Breast epithelium (tissue), 4 donors: Measurements from ENCODE around the gene ZBTB40. TPM values are rescaled to one million over a fixed set of nuclear protein-coding genes. Genes with fewer than 3 reads are reported as not detected.

Source experiments
- DNase-seq, 2 donors: peaks; one replicate each; pipeline ENCODE4 v3.0.0-alpha.2; 2019; ENCODE audit warnings: low spot score in 2 of 2
- H3K27ac ChIP-seq, 2 donors: fragments of 200-600 bp; sonication (generic) in 1 of 2; one replicate each; pipeline ENCODE4 v1.5.1; 2016 to 2019; ENCODE audit warnings: mild to moderate bottlenecking in 1 of 2
- H3K27me3 ChIP-seq, 2 donors: fragments of 200-600 bp; sonication (generic) in 1 of 2; one replicate each; pipeline versions ENCODE4 v1.5.1 to v1.6.0; 2017 to 2019; ENCODE audit warnings: control low read depth in 1 of 2, mild to moderate bottlenecking in 1 of 2
- H3K36me3 ChIP-seq: fragments of 200-600 bp; one replicate; pipeline ENCODE4 v1.5.1; 2019
- H3K4me1 ChIP-seq, 2 donors: fragments of 200-600 bp; sonication (generic); one replicate each; pipeline ENCODE4 v1.5.1; 2016 to 2019; ENCODE audit warnings: control low read depth in 1 of 2
- H3K4me3 ChIP-seq, 3 donors: fragments of 200-600 bp; sonication (generic); 1 replicate in 2 of 3; 2 replicates in 1 of 3; pipeline ENCODE4 v1.5.1; 2016 to 2019; ENCODE audit warnings: mild to moderate bottlenecking in 3 of 3, moderate library complexity in 2 of 3
- H3K9me3 ChIP-seq, 2 donors: fragments of 200-600 bp; sonication (generic) in 1 of 2; one replicate each; pipeline ENCODE4 v1.5.1; 2016 to 2019; ENCODE audit warnings: control low read depth in 1 of 2
- POLR2A ChIP-seq: fragments of 450-650 bp; IDR thresholded peaks from one replicate; pipeline ENCODE4 v1.6.1; 2016; ENCODE audit warnings: antibody characterized with exemption, mild to moderate bottlenecking, moderate library complexity
- POLR2AphosphoS5 ChIP-seq, 3 donors: sonication (generic); formaldehyde crosslinking; IDR thresholded peaks; one replicate each; pipeline ENCODE4 v1.6.1; 2017; ENCODE audit warnings: antibody characterized with exemption in 3 of 3
- intact Hi-C: fragments of 100-400 bp; cut with DNase I; formaldehyde crosslinking; loops from one replicate; pipeline ENCODE4 v1.15.1; 2023; ENCODE audit warnings: low total_unique reads
- total RNA-seq, 3 donors: library from RNA; depleted of rRNA; stranded (reverse); fragments of >200 nt; gene quantifications; one replicate each; pipeline ENCODE4 v1.1.0, GENCODE V29; 2016
- TF ChIP-seq, protein P1 (sequence below), 3 donors: fragments of 450-650 bp; IDR thresholded peaks; one replicate each; pipeline ENCODE4 v1.5.1; 2016 to 2017; ENCODE audit warnings: antibody characterized with exemption in 3 of 3, mild to moderate bottlenecking in 3 of 3, moderate library complexity in 3 of 3

The ZBTB40 gene
- total RNA-seq, 3 donors from 2014 or later, result 15.7 to 24.6 (median 22.0) TPM

DNA sequence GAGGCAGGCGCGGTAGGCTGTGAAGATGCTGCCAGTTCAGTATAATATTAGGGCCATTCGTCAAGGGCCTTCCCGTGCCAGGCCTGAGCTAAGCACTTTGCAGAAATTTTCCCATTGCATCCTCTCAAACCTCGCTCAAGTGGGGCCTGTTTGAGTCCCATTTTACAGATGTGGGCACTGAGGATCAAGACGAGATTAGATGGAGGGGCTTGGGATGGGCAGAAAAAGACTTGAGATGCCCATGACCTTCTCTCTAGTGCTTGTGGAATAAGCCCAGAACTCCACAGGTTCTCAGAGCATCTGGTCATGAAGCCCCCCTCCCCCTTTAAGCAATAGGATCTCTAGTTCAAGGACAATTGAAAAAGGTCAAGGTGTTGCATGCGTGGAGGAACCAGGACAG lies 121.6 kb downstream of the ZBTB40 start:
- intact Hi-C loops, result no loop called here

DNA sequence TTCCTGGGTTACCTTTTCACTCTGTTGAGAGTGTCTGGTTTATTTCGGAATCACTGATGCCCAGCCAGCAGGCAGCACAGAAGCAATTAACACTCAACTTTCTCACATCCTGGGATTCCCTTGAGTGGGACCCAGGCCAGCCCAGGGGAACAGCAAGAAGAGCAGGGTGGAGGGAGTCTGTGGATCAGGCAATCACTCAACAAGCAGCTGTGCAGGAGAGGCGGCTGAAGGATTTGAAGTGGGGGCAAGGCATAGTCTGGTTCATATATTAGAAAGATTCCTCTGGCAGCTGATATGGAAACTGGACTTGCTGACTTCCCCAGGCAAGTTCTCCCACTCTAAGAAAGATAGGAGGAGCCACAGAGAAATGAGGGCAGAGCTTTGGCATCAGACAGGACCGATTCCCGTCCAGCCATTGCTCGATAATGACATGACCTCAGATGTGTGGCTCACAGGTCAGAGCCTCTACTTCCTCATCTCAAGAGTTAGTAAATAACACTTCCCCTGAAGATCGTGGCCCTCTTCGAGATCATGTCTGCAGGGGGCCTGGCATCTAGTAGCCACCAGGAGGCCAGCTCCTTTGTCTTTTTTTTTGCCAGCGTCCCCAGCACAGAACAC lies 124.0 kb downstream of the ZBTB40 start:
- TF ChIP-seq, protein P1, sequence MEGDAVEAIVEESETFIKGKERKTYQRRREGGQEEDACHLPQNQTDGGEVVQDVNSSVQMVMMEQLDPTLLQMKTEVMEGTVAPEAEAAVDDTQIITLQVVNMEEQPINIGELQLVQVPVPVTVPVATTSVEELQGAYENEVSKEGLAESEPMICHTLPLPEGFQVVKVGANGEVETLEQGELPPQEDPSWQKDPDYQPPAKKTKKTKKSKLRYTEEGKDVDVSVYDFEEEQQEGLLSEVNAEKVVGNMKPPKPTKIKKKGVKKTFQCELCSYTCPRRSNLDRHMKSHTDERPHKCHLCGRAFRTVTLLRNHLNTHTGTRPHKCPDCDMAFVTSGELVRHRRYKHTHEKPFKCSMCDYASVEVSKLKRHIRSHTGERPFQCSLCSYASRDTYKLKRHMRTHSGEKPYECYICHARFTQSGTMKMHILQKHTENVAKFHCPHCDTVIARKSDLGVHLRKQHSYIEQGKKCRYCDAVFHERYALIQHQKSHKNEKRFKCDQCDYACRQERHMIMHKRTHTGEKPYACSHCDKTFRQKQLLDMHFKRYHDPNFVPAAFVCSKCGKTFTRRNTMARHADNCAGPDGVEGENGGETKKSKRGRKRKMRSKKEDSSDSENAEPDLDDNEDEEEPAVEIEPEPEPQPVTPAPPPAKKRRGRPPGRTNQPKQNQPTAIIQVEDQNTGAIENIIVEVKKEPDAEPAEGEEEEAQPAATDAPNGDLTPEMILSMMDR (IDR thresholded peaks at IDR 0.05), result no peak
- no peak for TF ChIP-seq POLR2AphosphoS5 (IDR thresholded peaks at IDR 0.05)
- TF ChIP-seq POLR2A, result no peak
- Histone ChIP-seq H3K4me1 (no peaks in the 10 kb centered on the region), H3K27ac (no peak overlapping the region), H3K4me3 (no peak overlapping the region), H3K36me3 (no peaks in the 10 kb centered on the region), H3K27me3 (peaks cover 0 to 28% of the 10 kb centered on the region in 2 donors), H3K9me3 (no peaks in the 10 kb centered on the region)
- intact Hi-C loops, result no loop called here
- DNase-seq, result no peak

More for the DNA sequence above, 121.6 kb downstream of the ZBTB40 start:
- H3K27ac ChIP-seq, result no peak overlapping the region
- H3K36me3 ChIP-seq, result no peaks in the 10 kb centered on the region
- H3K9me3 ChIP-seq, result no peaks in the 10 kb centered on the region
- H3K27me3 ChIP-seq, result peaks cover 0 to 28% of the 10 kb centered on the region in 2 donors
- no peaks in the 10 kb centered on the region for H3K4me1 ChIP-seq
- TF ChIP-seq, protein P1 (IDR thresholded peaks at IDR 0.05), result no peak
- TF ChIP-seq POLR2AphosphoS5 (IDR thresholded peaks at IDR 0.05) (no peak), POLR2A (no peak)
- no peak for DNase-seq
- H3K4me3 ChIP-seq, result no peak overlapping the region

DNA sequence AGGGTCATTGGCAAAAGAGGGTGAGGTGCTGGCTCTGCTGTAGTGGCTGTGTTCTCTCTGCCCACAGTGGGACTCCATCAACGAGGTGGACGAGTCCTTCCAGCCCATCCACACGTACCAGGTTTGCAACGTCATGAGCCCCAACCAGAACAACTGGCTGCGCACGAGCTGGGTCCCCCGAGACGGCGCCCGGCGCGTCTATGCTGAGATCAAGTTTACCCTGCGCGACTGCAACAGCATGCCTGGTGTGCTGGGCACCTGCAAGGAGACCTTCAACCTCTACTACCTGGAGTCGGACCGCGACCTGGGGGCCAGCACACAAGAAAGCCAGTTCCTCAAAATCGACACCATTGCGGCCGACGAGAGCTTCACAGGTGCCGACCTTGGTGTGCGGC lies 124.5 kb downstream of the ZBTB40 start:
- intact Hi-C loops, result no loop called here

DNA sequence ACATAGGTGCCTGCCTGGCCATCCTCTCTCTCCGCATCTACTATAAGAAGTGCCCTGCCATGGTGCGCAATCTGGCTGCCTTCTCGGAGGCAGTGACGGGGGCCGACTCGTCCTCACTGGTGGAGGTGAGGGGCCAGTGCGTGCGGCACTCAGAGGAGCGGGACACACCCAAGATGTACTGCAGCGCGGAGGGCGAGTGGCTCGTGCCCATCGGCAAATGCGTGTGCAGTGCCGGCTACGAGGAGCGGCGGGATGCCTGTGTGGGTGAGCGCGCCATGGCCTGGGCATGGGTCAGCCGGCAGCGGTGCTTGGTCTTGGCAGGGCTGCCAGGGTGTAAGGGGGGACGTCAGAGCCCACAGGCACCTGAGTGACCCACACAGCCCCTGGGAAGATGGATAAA lies 125.0 kb downstream of the ZBTB40 start:
- H3K9me3 ChIP-seq, result no peaks in the 10 kb centered on the region
- H3K27ac ChIP-seq, result no peak overlapping the region
- no peak overlapping the region for H3K4me3 ChIP-seq
- no peaks in the 10 kb centered on the region for H3K36me3 ChIP-seq
- TF ChIP-seq, protein P1 (IDR thresholded peaks at IDR 0.05), result no peak
- TF ChIP-seq POLR2A, result no peak
- no peak for TF ChIP-seq POLR2AphosphoS5 (IDR thresholded peaks at IDR 0.05)
- H3K4me1 ChIP-seq, result no peaks in the 10 kb centered on the region
- H3K27me3 ChIP-seq, result peaks cover 0 to 24% of the 10 kb centered on the region in 2 donors
- no peak for DNase-seq
- intact Hi-C loops, result no loop called here

More for the DNA sequence above, 124.5 kb downstream of the ZBTB40 start:
- Histone ChIP-seq H3K4me1 (no peaks in the 10 kb centered on the region), H3K36me3 (no peaks in the 10 kb centered on the region), H3K27me3 (peaks cover 0 to 28% of the 10 kb centered on the region in 2 donors), H3K27ac (no peak overlapping the region), H3K4me3 (no peak overlapping the region), H3K9me3 (no peaks in the 10 kb centered on the region)
- no peak for DNase-seq
- TF ChIP-seq POLR2AphosphoS5 (IDR thresholded peaks at IDR 0.05) (no peak), POLR2A (no peak)
- TF ChIP-seq, protein P1 (IDR thresholded peaks at IDR 0.05), result no peak

DNA sequence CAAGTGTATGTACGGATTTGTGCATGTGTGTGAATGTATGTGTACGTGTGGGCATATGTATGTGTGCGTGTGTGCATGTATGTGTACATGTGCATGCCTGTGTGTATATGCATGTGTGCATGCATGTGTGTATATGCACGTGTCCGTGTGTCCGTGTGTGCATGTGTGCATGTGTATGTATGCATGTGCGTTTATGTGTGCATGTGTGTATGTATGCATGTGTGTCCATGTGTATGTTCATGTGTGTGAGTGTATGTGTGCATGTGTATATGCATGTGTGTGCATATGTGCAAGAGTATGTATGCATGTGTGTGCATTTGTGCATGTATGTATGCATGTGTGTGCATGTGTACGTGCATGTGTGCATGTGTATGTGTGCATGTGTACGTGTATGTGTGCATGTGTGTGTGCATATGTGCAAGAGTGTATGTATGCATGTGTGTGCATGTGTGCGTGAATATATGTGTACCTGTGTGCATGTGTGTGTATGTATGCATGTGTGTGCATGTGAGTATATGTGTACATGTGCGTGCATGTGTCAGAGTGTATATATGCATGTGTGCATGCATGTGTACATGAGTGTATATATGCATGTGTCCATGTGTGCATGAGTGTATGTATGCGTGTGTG lies 127.2 kb downstream of the ZBTB40 start:
- no peaks in the 10 kb centered on the region for H3K9me3 ChIP-seq
- no peaks in the 10 kb centered on the region for H3K36me3 ChIP-seq
- intact Hi-C loops, result no loop called here
- H3K27me3 ChIP-seq, result peaks cover 0 to 3% of the 10 kb centered on the region in 2 donors
- no peak overlapping the region for H3K4me3 ChIP-seq
- no peaks in the 10 kb centered on the region for H3K4me1 ChIP-seq
- DNase-seq, result no peak
- TF ChIP-seq POLR2AphosphoS5 (IDR thresholded peaks at IDR 0.05), result no peak
- no peak for TF ChIP-seq POLR2A
- no peak overlapping the region for H3K27ac ChIP-seq
